Pancreas (tissue), 10 donors: Measurements from ENCODE around the gene GMIP. TPM values are rescaled to one million over a fixed set of nuclear protein-coding genes. Genes with fewer than 3 reads are reported as not detected.

Experiments
- ATAC-seq, 4 donors: fragments of 200-7000 bp; cut with Tn5 transposase; one replicate each; pipeline versions ENCODE4 v1.8.0 to v1.9.1; 2020; ENCODE audit warnings: mild to moderate bottlenecking in 4 of 4, moderate library complexity in 4 of 4
- DNase-seq, 6 donors: peaks; one replicate each; pipeline ENCODE4 v3.0.0-alpha.2; 2020
- FAIRE-seq: peaks from 2 replicates; lab custom pipeline; 2012; peaks lifted over from hg19 to GRCh38; lab: Jason Lieb, UNC
- H3K27ac ChIP-seq, 4 donors: fragments of 200-600 bp; sonication (generic); 1 replicate in 3 of 4; 2 replicates in 1 of 4; pipeline versions ENCODE4 v1.5.0 to v1.8.0; 2020
- H3K27me3 ChIP-seq, 4 donors: fragments of 200-600 bp; one replicate each; pipeline ENCODE4 v1.8.0; 2021
- H3K36me3 ChIP-seq, 3 donors: fragments of 200-600 bp; sonication (generic) in 1 of 3; one replicate each; pipeline versions ENCODE4 v1.5.0 to v1.8.0; 2020 to 2021
- H3K4me1 ChIP-seq, 3 donors: fragments of 200-600 bp; one replicate each; pipeline ENCODE4 v1.8.0; 2021
- H3K4me3 ChIP-seq, 4 donors: fragments of 200-600 bp; sonication (generic) in 2 of 4; one replicate each; pipeline versions ENCODE4 v1.5.0 to v1.8.0; 2020 to 2021
- H3K9me3 ChIP-seq, 4 donors: fragments of 200-600 bp; one replicate each; pipeline ENCODE4 v1.8.0; 2021
- WGBS, 2 donors: extraction: QIAGEN DNeasy Blood & Tissue Kit; methylation state at CpG; one replicate each; pipeline ENCODE4 v1.1.7; 2013; 5-methylcytosine and 5-hydroxymethylcytosine counted together
- intact Hi-C, 3 donors: fragments of 100-400 bp; cut with DNase I; formaldehyde crosslinking; loops; one replicate each; pipeline versions ENCODE4 v1.11.1 to v1.14.2; 2022
- polyA plus RNA-seq, 2 donors: library from polyadenylated mRNA; stranded (reverse); fragments of 200-250 nt; gene quantifications; one replicate each; pipeline ENCODE4 v1.2.3, GENCODE V29; 2013
- total RNA-seq, 6 donors: library from RNA; stranded (reverse); fragmentation: NEBNext Ultra II Directional in 4 of 6; extraction: Animal tissue kit (Norgen Biotek cat#: 25700) in 4 of 6; gene quantifications; one replicate each; pipeline versions ENCODE4 v1.2.1 to v1.2.4, GENCODE V29; 2021 to 2023
- TF ChIP-seq, protein P1 (sequence below), 4 donors: fragments of 200-600 bp; sonication (generic) in 3 of 4; IDR thresholded peaks; one replicate each; pipeline versions ENCODE4 v1.5.0 to v1.8.0; 2021; ENCODE audit warnings: antibody characterized with exemption in 4 of 4
- donor health status: healthy with polysubstance abuse.
- donor health status: DM: no; HTN: no; CAD: no; lungs with moderate emphysema.
- donor health status: DM: no; HTN: no; CAD: no.
- donor health status: control.
- donor health status: control.
- donor health status: Bipolar disorder and iron deficiency.
- donor health status: DM: yes; HTN: yes; CAD: no.
- donor health status: DM: no; HTN: no; CAD: no.
- donor health status: DM: no; HTN: no; CAD: no.
- donor health status: DM: yes; HTN: yes; CAD: no.

The GMIP gene
- total and polyA plus RNA-seq, 8 donors: 3.5 to 16.4 (median 6.6) TPM

- H3K9me3 ChIP-seq: no peaks in the 10 kb centered on the region
- intact Hi-C loops: no loop called here
- H3K4me1 ChIP-seq: no peaks in the 10 kb centered on the region
- WGBS, 2 donors: 74 to 77% methylated on average over 7 of the region's 7 CpGs
- H3K27ac ChIP-seq: no peak overlapping the region
- ATAC-seq (no peak), DNase-seq (peak in 1 of 6 donors; percentile 26), FAIRE-seq (no peak)
- no peaks in the 10 kb centered on the region for H3K27me3 ChIP-seq
- TF ChIP-seq, protein P1, sequence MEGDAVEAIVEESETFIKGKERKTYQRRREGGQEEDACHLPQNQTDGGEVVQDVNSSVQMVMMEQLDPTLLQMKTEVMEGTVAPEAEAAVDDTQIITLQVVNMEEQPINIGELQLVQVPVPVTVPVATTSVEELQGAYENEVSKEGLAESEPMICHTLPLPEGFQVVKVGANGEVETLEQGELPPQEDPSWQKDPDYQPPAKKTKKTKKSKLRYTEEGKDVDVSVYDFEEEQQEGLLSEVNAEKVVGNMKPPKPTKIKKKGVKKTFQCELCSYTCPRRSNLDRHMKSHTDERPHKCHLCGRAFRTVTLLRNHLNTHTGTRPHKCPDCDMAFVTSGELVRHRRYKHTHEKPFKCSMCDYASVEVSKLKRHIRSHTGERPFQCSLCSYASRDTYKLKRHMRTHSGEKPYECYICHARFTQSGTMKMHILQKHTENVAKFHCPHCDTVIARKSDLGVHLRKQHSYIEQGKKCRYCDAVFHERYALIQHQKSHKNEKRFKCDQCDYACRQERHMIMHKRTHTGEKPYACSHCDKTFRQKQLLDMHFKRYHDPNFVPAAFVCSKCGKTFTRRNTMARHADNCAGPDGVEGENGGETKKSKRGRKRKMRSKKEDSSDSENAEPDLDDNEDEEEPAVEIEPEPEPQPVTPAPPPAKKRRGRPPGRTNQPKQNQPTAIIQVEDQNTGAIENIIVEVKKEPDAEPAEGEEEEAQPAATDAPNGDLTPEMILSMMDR (IDR thresholded peaks at IDR 0.05): no peak
- H3K4me3 ChIP-seq: no peak overlapping the region
- H3K36me3 ChIP-seq: no peaks in the 10 kb centered on the region
Observed at GRCh38 chr19:19619849-19620210, 23.6 kb downstream of the GMIP start.

DNA sequence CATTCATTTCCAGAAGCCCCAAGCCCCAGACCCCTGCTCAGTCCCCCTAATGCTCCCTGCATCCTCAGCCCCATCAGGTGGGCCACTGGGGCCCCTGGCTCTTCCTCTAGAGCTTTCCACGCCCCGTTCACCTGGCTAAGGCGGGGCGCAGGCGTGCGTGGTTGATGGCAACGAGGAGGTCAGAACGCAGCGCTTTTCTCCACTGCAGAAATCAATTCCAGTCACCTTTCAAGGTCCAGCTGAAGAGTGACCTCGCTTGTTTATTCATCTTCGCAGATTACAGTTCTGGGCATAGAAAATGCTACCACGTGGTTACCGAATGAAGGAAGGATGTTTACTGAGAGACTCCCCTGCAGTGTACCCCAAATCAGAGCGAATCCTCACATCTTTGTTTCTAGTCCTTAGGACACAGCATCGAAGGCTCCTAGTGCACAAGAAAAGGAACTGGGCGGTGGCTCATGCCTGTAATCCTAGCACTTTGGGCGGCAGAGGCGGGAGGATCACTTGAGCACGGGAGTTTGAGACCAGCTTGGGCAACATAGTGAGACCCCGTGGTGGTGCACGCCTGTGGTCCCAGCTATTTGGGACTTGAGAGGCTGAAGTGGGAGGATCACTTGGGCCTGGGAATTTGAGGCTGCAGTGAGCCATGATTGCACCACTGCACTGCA, 24.1 kb downstream of the GMIP start:
- H3K4me1 ChIP-seq: no peaks in the 10 kb centered on the region
- H3K9me3 ChIP-seq: no peaks in the 10 kb centered on the region
- TF ChIP-seq, protein P1 (IDR thresholded peaks at IDR 0.05): no peak
- H3K36me3 ChIP-seq: no peaks in the 10 kb centered on the region
- no peak for FAIRE-seq
- 36 to 40% methylated on average over 21 of the region's 21 CpGs for WGBS, 2 donors
- H3K4me3 ChIP-seq: peak overlapping the region in 1 of 4 donors; percentile 37
- peak in 2 of 6 donors; percentile 35 to 60 for DNase-seq
- intact Hi-C loops: no loop called here
- H3K27me3 ChIP-seq: no peaks in the 10 kb centered on the region
- peak; percentile 18 to 45 (median 22) for ATAC-seq
- no peak overlapping the region for H3K27ac ChIP-seq

- DNase-seq (peak; percentile 86 to 95 (median 94)), ATAC-seq (peak; percentile 97 to 99 (median 98)), FAIRE-seq (no peak)
- peak within 1 kb of the TSS; percentile 7 to 37 (median 26) for H3K4me3 ChIP-seq
- H3K9me3 ChIP-seq: no peaks in the 10 kb centered on the region
- H3K27me3 ChIP-seq: no peaks in the 10 kb centered on the region
- H3K27ac ChIP-seq: no peak within 1 kb of the TSS
- TF ChIP-seq, protein P1 (IDR thresholded peaks at IDR 0.05): no peak
- WGBS, 2 donors: 5 to 6% methylated on average over 55 to 80 of the region's 80 CpGs
- intact Hi-C loops: no loop called here
- no peaks in the 10 kb centered on the region for H3K4me1 ChIP-seq
- no peaks in the 10 kb centered on the region for H3K36me3 ChIP-seq
Observed at GRCh38 chr19:19618219-19619051, 25.0 kb downstream of the GMIP start, which contains the start of gene PBX4. Gene PBX4, minus strand, starts transcription at chr19:19618687. Its CDS starts 58 bp downstream, at chr19:19618629.

GRCh38 chr19:19615086-19615485, 28.4 kb downstream of the GMIP start:
- TF ChIP-seq, protein P1 (IDR thresholded peaks at IDR 0.05): no peak
- no peaks in the 10 kb centered on the region for H3K27me3 ChIP-seq
- FAIRE-seq (no peak), ATAC-seq (no peak), DNase-seq (no peak)
- no peak overlapping the region for H3K27ac ChIP-seq
- H3K36me3 ChIP-seq: no peaks in the 10 kb centered on the region
- H3K9me3 ChIP-seq: no peaks in the 10 kb centered on the region
- H3K4me3 ChIP-seq: no peak overlapping the region
- intact Hi-C loops: no loop called here
- 86 to 90% methylated on average over 3 of the region's 3 CpGs for WGBS, 2 donors
- H3K4me1 ChIP-seq: no peaks in the 10 kb centered on the region
